ENCODE data around the gene TBC1D5. TPM values are rescaled to one million over a fixed set of nuclear protein-coding genes. Genes with fewer than 3 reads are reported as not detected.

Gene TBC1D5
- total and polyA plus RNA-seq, 7 donors: 7.2 to 82.3 (median 43.7) TPM

GRCh38 chr3:17562845-17563244, 179.6 kb downstream of the TBC1D5 start:
- peaks cover 0 to 7% (median 0%) of the 10 kb centered on the region in 4 donors for H3K4me1 ChIP-seq
- no peak overlapping the region for H3K4me3 ChIP-seq
- intact Hi-C loops (cut with DNase I): no loop called here
- no peak overlapping the region for H3K27ac ChIP-seq
- no peak for TF ChIP-seq CTCF (IDR thresholded peaks at IDR 0.05)
- TF ChIP-seq POLR2AphosphoS5 (IDR thresholded peaks at IDR 0.05): no peak
- TF ChIP-seq POLR2A (IDR thresholded peaks at IDR 0.05): no peak
- no peak for TF ChIP-seq EP300 (IDR thresholded peaks at IDR 0.05)
- H3K9me3 ChIP-seq: no peaks in the 10 kb centered on the region
- H3K27me3 ChIP-seq: no peaks in the 10 kb centered on the region
- WGBS, 2 donors: 93 to 96% methylated on average over 3 of the region's 3 CpGs
- H3K36me3 ChIP-seq: no peaks in the 10 kb centered on the region
- no peak for DNase-seq

GRCh38 chr3:17558565-17558964, 183.9 kb downstream of the TBC1D5 start:
- no peak for TF ChIP-seq POLR2A (IDR thresholded peaks at IDR 0.05)
- TF ChIP-seq EP300 (IDR thresholded peaks at IDR 0.05): no peak
- TF ChIP-seq POLR2AphosphoS5 (IDR thresholded peaks at IDR 0.05): no peak
- TF ChIP-seq CTCF (IDR thresholded peaks at IDR 0.05): no peak
- intact Hi-C loops (cut with DNase I): no loop called here
- H3K27ac ChIP-seq: no peak overlapping the region
- no peaks in the 10 kb centered on the region for H3K27me3 ChIP-seq
- no peak for DNase-seq
- no peaks in the 10 kb centered on the region for H3K36me3 ChIP-seq
- WGBS, 2 donors: 95 to 96% methylated on average over 3 of the region's 3 CpGs
- H3K9me3 ChIP-seq: no peaks in the 10 kb centered on the region
- H3K4me3 ChIP-seq: no peak overlapping the region
- H3K4me1 ChIP-seq: peaks cover 0 to under 1% (median 0%) of the 10 kb centered on the region in 4 donors

- TF ChIP-seq POLR2A (IDR thresholded peaks at IDR 0.05) (no peak), EP300 (IDR thresholded peaks at IDR 0.05) (no peak), CTCF (IDR thresholded peaks at IDR 0.05) (no peak), POLR2AphosphoS5 (IDR thresholded peaks at IDR 0.05) (no peak)
- Histone ChIP-seq H3K4me3 (no peak overlapping the region), H3K36me3 (no peaks in the 10 kb centered on the region), H3K9me3 (no peaks in the 10 kb centered on the region), H3K4me1 (peaks cover 0 to 7% (median 5%) of the 10 kb centered on the region in 4 donors), H3K27ac (no peak overlapping the region), H3K27me3 (no peaks in the 10 kb centered on the region)
- intact Hi-C loops (cut with DNase I): no loop called here
- DNase-seq: no peak
- WGBS, 2 donors: 48 to 76% methylated on average over 1 of the region's 1 CpG
Measured at GRCh38 chr3:17557749-17558463, 184.5 kb downstream of the TBC1D5 start.

- no peak for DNase-seq
- 96 to 97% methylated on average over 2 of the region's 2 CpGs for WGBS, 2 donors
Measured at GRCh38 chr3:17555525-17555924, 186.9 kb downstream of the TBC1D5 start.

More at GRCh38 chr3:17555525-17555924, 186.9 kb downstream of the TBC1D5 start:
- Histone ChIP-seq H3K36me3 (no peaks in the 10 kb centered on the region), H3K4me3 (no peak overlapping the region), H3K9me3 (no peaks in the 10 kb centered on the region), H3K27ac (no peak overlapping the region), H3K27me3 (no peaks in the 10 kb centered on the region), H3K4me1 (peaks cover 0 to 23% (median 11%) of the 10 kb centered on the region in 4 donors)
- intact Hi-C loops (cut with DNase I): no loop called here
- TF ChIP-seq CTCF (IDR thresholded peaks at IDR 0.05) (no peak), POLR2A (IDR thresholded peaks at IDR 0.05) (no peak), EP300 (IDR thresholded peaks at IDR 0.05) (no peak), POLR2AphosphoS5 (IDR thresholded peaks at IDR 0.05) (no peak)

Data from sigmoid colon (tissue), 7 donors.